Erythroblast (primary cell): ENCODE measurements around the gene MED27.

Source experiments
- GATA1 ChIP-seq: IDR thresholded peaks from 2 replicates; pipeline ENCODE4 v1.6.1; 2011; ENCODE audit warnings: low read depth, mild to moderate bottlenecking, control low read depth, low read length, moderate library complexity
- POLR2A ChIP-seq: IDR thresholded peaks from 2 replicates; pipeline ENCODE4 v1.6.1; 2011; ENCODE audit warnings: mild to moderate bottlenecking, low read length

- TF ChIP-seq POLR2A (no peak), GATA1 (no peak)
Observed at GRCh38 chr9:132014218-132014805, 65.4 kb downstream of the MED27 start.
